ENCODE measurements around the gene CHCHD1. TPM values are rescaled to one million over a fixed set of nuclear protein-coding genes. Genes with fewer than 3 reads are reported as not detected.

CHCHD1 gene
- total and polyA plus RNA-seq, 5 donors from 2014 or later = 6.3 to 79.3 (median 69.6) TPM

DNA sequence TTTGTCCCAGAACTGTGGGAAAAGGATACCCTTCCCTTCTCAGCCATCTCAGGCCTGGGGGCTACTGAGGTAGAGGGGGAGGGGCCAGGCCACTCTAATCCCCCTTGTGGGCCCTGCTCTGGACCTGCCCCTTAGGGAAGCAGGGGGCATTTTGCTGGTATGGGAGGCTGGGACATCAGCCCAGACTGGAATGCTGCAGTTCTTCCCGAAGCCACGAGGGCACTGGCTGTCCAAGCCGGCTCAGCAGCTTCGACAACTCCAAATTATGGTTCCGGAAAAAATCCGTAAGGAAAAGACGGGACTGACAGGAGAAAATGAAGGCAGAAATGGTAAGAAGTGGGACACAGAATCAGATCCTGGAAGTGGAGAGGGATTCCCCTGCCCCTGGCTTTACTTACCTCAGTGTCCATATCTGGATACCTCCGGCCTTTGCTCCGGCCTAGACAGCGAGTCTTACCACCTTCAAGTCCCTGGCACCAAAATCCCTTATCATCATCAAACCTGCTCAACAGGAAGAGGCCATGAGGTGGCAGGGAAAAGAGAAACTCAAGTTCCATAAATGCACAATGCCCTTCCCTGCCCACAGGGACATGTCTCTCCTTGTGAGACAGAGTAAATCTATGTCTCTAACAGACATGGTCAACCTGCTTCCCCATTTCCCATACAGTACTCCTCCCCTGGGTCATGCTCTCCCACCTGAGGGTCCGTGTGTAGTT, 20.6 kb downstream of the CHCHD1 start:
- Histone ChIP-seq H3K4me1 (ENCODE audit: control insufficient read depth, insufficient read depth, low read length, poor library complexity, severe bottlenecking) (peaks cover 14% of the 10 kb centered on the region), H3K4me3 (ENCODE audit: low read depth, low read length) (no peak overlapping the region), H3K9me3 (ENCODE audit: control insufficient read depth in 2 of 2, low read length in 2 of 2) (no peaks in the 10 kb centered on the region), H3K36me3 (ENCODE audit: control insufficient read depth, insufficient read depth, low read length) (peaks cover 72% of the 10 kb centered on the region), H3K27ac (ENCODE audit: insufficient read depth, low read length, poor library complexity, severe bottlenecking) (no peak overlapping the region), H3K27me3 (ENCODE audit: control insufficient read depth, insufficient read depth, low read length) (no peaks in the 10 kb centered on the region)
- Mint-ChIP-seq H3K36me3 (peaks cover 48% of the 10 kb centered on the region), H3K9me3 (peaks cover 0 to 2% (median 0%) of the 10 kb centered on the region in 7 donors), H3K27me3 (peaks cover under 1% of the 10 kb centered on the region), H3K4me1 (peaks cover 0 to 24% (median 19%) of the 10 kb centered on the region in 4 donors), H3K27ac (no peak overlapping the region), H3K4me3 (no peak overlapping the region)
- no peak for DNase-seq
- no peak for ATAC-seq (ENCODE audit: low read depth in 2 of 2)

DNA sequence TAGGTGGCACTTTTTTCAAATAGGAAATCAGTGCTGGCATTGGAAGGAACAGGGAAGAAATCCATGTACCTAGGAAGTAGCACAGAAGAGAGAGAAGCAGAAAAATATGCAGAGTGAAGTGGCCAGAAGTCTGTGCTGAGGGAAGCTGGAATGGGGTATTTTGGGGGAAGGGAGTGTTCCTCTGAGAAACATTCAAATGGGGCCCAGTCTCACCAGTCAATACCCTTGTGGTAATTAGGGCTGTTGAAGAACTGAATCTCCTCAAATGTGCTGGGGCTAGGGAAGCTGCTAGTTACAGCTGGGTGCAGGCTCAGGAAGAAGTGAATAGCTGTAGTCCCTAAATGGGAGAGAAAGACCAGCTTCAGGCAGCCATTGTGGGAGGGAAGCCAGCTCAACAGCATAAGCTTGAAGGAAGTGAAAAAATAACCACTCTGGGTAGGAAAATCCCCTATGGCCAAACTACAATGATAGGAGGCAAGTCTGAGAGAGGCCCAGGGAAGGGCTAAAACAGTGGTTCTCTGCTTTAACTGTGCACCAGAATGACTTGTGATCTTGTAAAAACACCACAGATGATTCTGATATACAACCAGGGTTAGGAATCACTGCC, 21.9 kb downstream of the CHCHD1 start:
- H3K36me3 Mint-ChIP-seq = peaks cover 41% of the 10 kb centered on the region
- peaks cover 77% of the 10 kb centered on the region for H3K36me3 ChIP-seq (ENCODE audit: control insufficient read depth, insufficient read depth, low read length)
- H3K4me3 Mint-ChIP-seq = peak overlapping the region in 1 of 4 donors; percentile 73
- no peaks in the 10 kb centered on the region for H3K27me3 ChIP-seq (ENCODE audit: control insufficient read depth, insufficient read depth, low read length)
- no peak overlapping the region for H3K4me3 ChIP-seq (ENCODE audit: low read depth, low read length)
- H3K27ac Mint-ChIP-seq = peak overlapping the region in 1 of 3 donors; percentile 74
- no peaks in the 10 kb centered on the region for H3K9me3 ChIP-seq (ENCODE audit: control insufficient read depth in 2 of 2, low read length in 2 of 2)
- DNase-seq (no peak), ATAC-seq (ENCODE audit: low read depth in 2 of 2) (no peak)
- peaks cover 0 to 2% (median 0%) of the 10 kb centered on the region in 7 donors for H3K9me3 Mint-ChIP-seq
- H3K27me3 Mint-ChIP-seq = peaks cover 4% of the 10 kb centered on the region
- H3K4me1 Mint-ChIP-seq = peaks cover 0 to 38% (median 28%) of the 10 kb centered on the region in 4 donors
- H3K27ac ChIP-seq (ENCODE audit: insufficient read depth, low read length, poor library complexity, severe bottlenecking) = no peak overlapping the region
- H3K4me1 ChIP-seq (ENCODE audit: control insufficient read depth, insufficient read depth, low read length, poor library complexity, severe bottlenecking) = peaks cover 24% of the 10 kb centered on the region

DNA sequence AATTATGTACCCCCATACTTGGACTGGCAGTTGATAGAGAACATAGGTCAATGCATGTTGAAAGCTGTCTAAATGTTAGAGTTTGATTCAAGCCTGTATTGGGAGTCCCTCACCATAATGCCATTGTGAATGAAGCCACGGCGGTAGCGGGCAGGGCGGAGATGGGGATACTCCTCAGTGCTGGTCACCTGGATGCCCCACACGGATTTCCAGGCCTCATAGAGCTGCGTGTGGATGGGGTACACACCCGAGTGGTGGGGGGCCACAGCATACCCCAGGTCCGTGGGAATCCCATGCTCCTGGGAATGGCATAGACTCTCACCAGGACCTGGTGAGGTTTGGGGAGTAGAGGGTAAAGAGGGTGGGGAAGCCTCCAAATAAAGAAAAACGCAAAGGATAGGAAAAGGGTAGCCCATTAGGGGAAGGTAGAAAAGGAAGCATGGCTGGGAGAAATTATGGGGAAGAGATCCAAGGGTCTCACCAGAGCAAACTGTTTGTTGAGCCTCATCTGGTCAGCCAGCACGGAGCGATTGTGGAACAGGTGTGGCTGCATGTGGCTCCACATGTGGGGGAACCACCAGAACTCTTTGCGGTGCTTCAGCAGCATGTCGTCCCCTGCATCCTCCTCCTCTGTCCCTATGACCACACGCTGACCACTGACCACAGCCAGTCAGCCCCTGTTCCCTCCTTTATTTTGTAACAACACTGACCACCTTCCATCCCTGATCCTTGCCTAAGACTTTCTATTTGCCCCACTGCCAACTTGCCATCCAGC, 24.5 kb downstream of the CHCHD1 start:
- Histone ChIP-seq H3K27me3 (ENCODE audit: control insufficient read depth, insufficient read depth, low read length) (no peaks in the 10 kb centered on the region), H3K27ac (ENCODE audit: insufficient read depth, low read length, poor library complexity, severe bottlenecking) (no peak overlapping the region), H3K36me3 (ENCODE audit: control insufficient read depth, insufficient read depth, low read length) (peaks cover 73% of the 10 kb centered on the region), H3K4me3 (ENCODE audit: low read depth, low read length) (peak overlapping the region; percentile 37), H3K9me3 (ENCODE audit: control insufficient read depth in 2 of 2, low read length in 2 of 2) (no peaks in the 10 kb centered on the region), H3K4me1 (ENCODE audit: control insufficient read depth, insufficient read depth, low read length, poor library complexity, severe bottlenecking) (peaks cover 38% of the 10 kb centered on the region)
- Mint-ChIP-seq H3K27me3 (peaks cover 4% of the 10 kb centered on the region), H3K4me1 (peaks cover 0 to 57% (median 42%) of the 10 kb centered on the region in 4 donors), H3K9me3 (peaks cover 0 to 2% (median 0%) of the 10 kb centered on the region in 7 donors), H3K4me3 (peak overlapping the region in 3 of 4 donors; percentile 54 to 62 (median 56)), H3K36me3 (peaks cover 48% of the 10 kb centered on the region), H3K27ac (peak overlapping the region; percentile 64 to 73 (median 67))
- DNase-seq (no peak), ATAC-seq (ENCODE audit: low read depth in 2 of 2) (no peak)

DNA sequence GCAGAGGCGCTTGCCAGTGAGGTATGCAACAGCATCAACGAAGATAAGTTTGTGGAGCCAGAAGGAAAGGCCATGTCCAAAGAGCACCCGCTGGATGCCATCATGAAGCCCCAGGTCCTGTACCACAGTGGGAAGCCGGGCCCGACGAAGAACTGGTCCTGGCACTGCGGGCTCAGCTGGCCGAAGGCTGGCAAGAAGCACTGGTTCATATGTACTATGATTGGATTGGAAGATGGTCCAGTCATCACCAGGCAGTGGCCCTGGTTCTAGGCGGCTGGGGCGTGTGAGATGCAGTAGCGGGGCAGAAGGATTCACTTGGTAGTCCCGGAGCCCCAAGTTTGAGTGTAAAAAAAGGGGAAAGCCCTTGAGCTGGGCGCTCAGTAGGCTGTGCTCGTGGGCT, 25.6 kb downstream of the CHCHD1 start:
- peak overlapping the region in 3 of 4 donors; percentile 21 to 62 (median 57) for H3K4me3 Mint-ChIP-seq
- H3K9me3 ChIP-seq (ENCODE audit: control insufficient read depth in 2 of 2, low read length in 2 of 2) = no peaks in the 10 kb centered on the region
- peaks cover 4% of the 10 kb centered on the region for H3K27me3 Mint-ChIP-seq
- H3K27ac Mint-ChIP-seq = no peak overlapping the region
- peaks cover 48% of the 10 kb centered on the region for H3K36me3 Mint-ChIP-seq
- peaks cover 0 to 2% (median 0%) of the 10 kb centered on the region in 7 donors for H3K9me3 Mint-ChIP-seq
- H3K27me3 ChIP-seq (ENCODE audit: control insufficient read depth, insufficient read depth, low read length) = no peaks in the 10 kb centered on the region
- DNase-seq (no peak), ATAC-seq (ENCODE audit: low read depth in 2 of 2) (no peak)
- peaks cover 0 to 57% (median 42%) of the 10 kb centered on the region in 4 donors for H3K4me1 Mint-ChIP-seq
- H3K27ac ChIP-seq (ENCODE audit: insufficient read depth, low read length, poor library complexity, severe bottlenecking) = no peak overlapping the region
- H3K36me3 ChIP-seq (ENCODE audit: control insufficient read depth, insufficient read depth, low read length) = peaks cover 62% of the 10 kb centered on the region
- peaks cover 38% of the 10 kb centered on the region for H3K4me1 ChIP-seq (ENCODE audit: control insufficient read depth, insufficient read depth, low read length, poor library complexity, severe bottlenecking)
- H3K4me3 ChIP-seq (ENCODE audit: low read depth, low read length) = no peak overlapping the region

DNA sequence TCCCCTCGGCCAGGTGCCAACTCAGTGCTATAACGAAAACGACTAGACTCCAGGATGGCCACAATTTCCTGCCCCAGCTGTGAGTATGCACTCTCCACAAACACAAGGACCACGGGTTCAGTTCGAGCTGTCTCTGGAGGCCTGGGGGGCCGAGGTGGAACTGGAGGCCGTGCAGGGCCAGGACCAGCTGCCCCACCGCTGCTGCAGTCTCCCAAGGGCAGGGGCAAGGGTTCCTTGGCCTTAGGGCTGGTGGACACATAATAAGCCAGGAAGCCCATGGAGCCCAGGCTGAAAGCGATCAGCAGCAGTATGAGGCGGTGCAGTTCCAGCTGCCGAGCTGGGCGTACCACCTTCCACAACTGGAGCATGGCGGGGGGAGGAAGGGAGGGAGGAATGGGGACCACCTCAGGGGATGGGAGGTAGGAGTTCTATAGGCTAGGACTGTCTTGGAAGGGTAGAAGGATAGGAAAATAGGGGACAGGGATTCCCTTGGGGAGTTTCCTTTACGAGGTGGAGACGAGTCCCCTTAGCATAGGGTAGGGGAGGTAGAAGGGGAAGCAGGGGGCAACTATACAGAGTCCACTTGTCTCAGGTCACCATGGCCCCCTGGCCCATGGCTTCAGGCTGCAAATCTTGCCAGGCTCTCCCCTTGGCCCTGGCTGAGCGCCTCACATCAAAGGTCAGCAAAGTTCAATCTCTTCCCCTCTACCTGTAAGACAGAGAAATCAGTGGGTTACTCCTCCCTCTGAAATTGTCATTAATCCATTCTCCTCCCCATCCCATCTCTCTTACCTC, 26.4 kb downstream of the CHCHD1 start:
- no peaks in the 10 kb centered on the region for H3K9me3 Mint-ChIP-seq
- Histone ChIP-seq H3K4me3 (ENCODE audit: low read depth, low read length) (no peak overlapping the region), H3K36me3 (ENCODE audit: control insufficient read depth, insufficient read depth, low read length) (peaks cover 58% of the 10 kb centered on the region), H3K4me1 (ENCODE audit: control insufficient read depth, insufficient read depth, low read length, poor library complexity, severe bottlenecking) (peaks cover 38% of the 10 kb centered on the region), H3K27me3 (ENCODE audit: control insufficient read depth, insufficient read depth, low read length) (no peaks in the 10 kb centered on the region), H3K27ac (ENCODE audit: insufficient read depth, low read length, poor library complexity, severe bottlenecking) (no peak overlapping the region), H3K9me3 (ENCODE audit: control insufficient read depth in 2 of 2, low read length in 2 of 2) (no peaks in the 10 kb centered on the region)
- H3K36me3 Mint-ChIP-seq = peaks cover 50% of the 10 kb centered on the region
- ATAC-seq (ENCODE audit: low read depth in 2 of 2) (no peak), DNase-seq (no peak)
- H3K27ac Mint-ChIP-seq = peak overlapping the region in 2 of 3 donors; percentile 43 to 86
- peak overlapping the region; percentile 21 to 96 (median 84) for H3K4me3 Mint-ChIP-seq
- peaks cover 4% of the 10 kb centered on the region for H3K27me3 Mint-ChIP-seq
- peaks cover 0 to 57% (median 45%) of the 10 kb centered on the region in 4 donors for H3K4me1 Mint-ChIP-seq

DNA sequence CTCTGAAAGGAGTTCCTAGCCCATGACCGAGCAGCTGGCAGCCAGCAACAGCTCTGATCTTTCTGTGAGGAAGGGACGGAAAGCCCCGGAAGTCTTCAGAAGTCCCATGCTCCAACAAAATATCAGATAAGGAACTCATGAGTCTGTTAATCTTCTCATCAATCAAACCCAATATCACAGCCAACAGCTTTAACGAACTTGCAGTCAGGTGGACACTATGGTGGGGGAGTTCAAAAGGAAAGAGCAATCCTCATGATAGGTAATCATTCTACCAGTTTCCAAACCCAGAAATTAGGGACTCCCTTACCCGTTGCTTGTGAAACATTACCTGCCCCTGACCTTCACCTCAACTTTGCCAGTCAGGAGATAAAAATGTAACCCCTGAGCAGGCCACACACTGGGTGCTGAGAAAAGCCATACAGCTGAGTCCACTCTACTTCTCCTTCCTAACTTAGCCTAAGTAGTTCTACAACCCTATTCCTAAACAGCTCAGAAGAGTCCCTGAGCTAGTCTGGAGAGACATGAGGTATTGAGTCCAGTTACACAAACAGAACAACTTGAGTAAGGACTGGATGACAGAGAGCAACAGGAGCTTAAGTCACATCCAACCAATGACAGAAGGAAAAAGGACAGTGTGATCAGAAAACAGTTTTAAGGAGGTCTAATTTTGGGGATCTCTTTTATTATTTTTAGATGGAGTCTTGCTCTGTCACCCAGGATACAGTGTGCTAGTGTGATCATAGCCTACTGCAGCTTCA, 27.4 kb downstream of the CHCHD1 start:
- peaks cover 56% of the 10 kb centered on the region for H3K36me3 ChIP-seq (ENCODE audit: control insufficient read depth, insufficient read depth, low read length)

More for the DNA sequence above, 27.4 kb downstream of the CHCHD1 start:
- H3K27me3 Mint-ChIP-seq = peaks cover 4% of the 10 kb centered on the region
- peaks cover 38% of the 10 kb centered on the region for H3K4me1 ChIP-seq (ENCODE audit: control insufficient read depth, insufficient read depth, low read length, poor library complexity, severe bottlenecking)
- H3K4me3 ChIP-seq (ENCODE audit: low read depth, low read length) = peak overlapping the region; percentile 21
- no peaks in the 10 kb centered on the region for H3K27me3 ChIP-seq (ENCODE audit: control insufficient read depth, insufficient read depth, low read length)
- no peak overlapping the region for H3K27ac ChIP-seq (ENCODE audit: insufficient read depth, low read length, poor library complexity, severe bottlenecking)
- no peaks in the 10 kb centered on the region for H3K9me3 ChIP-seq (ENCODE audit: control insufficient read depth in 2 of 2, low read length in 2 of 2)
- ATAC-seq (ENCODE audit: low read depth in 2 of 2) (no peak), DNase-seq (no peak)
- H3K4me1 Mint-ChIP-seq = peaks cover 0 to 59% (median 40%) of the 10 kb centered on the region in 4 donors
- no peaks in the 10 kb centered on the region for H3K9me3 Mint-ChIP-seq
- peak overlapping the region; percentile 78 to 94 (median 86) for H3K27ac Mint-ChIP-seq
- H3K36me3 Mint-ChIP-seq = peaks cover 48% of the 10 kb centered on the region
- peak overlapping the region; percentile 74 to 96 (median 92) for H3K4me3 Mint-ChIP-seq

All from CD4-positive, CD25-positive, alpha-beta regulatory T cell (primary cell).